K562 (cell line): ENCODE measurements around the gene LEMD1. TPM values are rescaled to one million over a fixed set of nuclear protein-coding genes. Genes with fewer than 3 reads are reported as not detected.

Source experiments
- ATAC-seq: fragments of 200-7000 bp; cut with Tn5 transposase; 3 replicates; pipeline ENCODE4 v1.9.1; 2020; ENCODE audit warnings: moderate library complexity
- BruUV-seq: library from RNA; stranded (reverse); fragments of 400-500 nt; replicated peaks from 2 replicates; lab custom pipeline; 2021; lab: Mats Ljungman, UMichigan
- CTCF ChIA-PET: fragments of 300-600 bp; formaldehyde crosslinking; extraction: SDS; loops from one replicate; lab custom pipeline; 2021; ENCODE audit warnings: low intra/inter-chr PET ratio; lab: Yijun Ruan, JAX
- POLR2A ChIA-PET: fragments of 300-600, 350-650 bp; sonication (Branson Sonifier 250); formaldehyde crosslinking; extraction: SDS; loops from one replicate; lab custom pipeline; 2021; ENCODE audit warnings: antibody characterized with exemption, inconsistent platforms; lab: Yijun Ruan, JAX
- DNase-seq, 4 experiments: peaks; one replicate each; pipeline versions ENCODE4 v3.0.0 to v3.0.0-alpha.2; 2011 to 2018; ENCODE audit warnings: low spot score in 3 of 4, mixed read lengths in 3 of 4; ENCODE audit errors: extremely low read depth in 1 of 4
- FAIRE-seq: peaks from 2 replicates; lab custom pipeline; 2011; peaks lifted over from hg19 to GRCh38; lab: Jason Lieb, UNC
- H2AFZ ChIP-seq: 2 replicates; pipeline ENCODE4 v1.6.0; 2011; ENCODE audit warnings: low read depth, low read length, control low read depth, inconsistent platforms
- H3K27ac ChIP-seq: fragments of 200-600 bp; 3 replicates; pipeline ENCODE4 v1.8.0; 2011; ENCODE audit warnings: low read depth, mild to moderate bottlenecking, control low read depth, inconsistent platforms, low read length, moderate library complexity, mixed read lengths; ENCODE audit errors: extremely low read depth
- H3K27me3 ChIP-seq, 2 experiments: fragments of 300-600 bp in 1 of 2; 2 replicates in 1 of 2; 3 replicates in 1 of 2; pipeline versions ENCODE4 v1.6.0 to v1.8.0; 2011; ENCODE audit warnings: inconsistent platforms in 2 of 2, low read length in 2 of 2, mild to moderate bottlenecking in 1 of 2, mixed read lengths in 1 of 2, moderate library complexity in 1 of 2; ENCODE audit not compliant: control insufficient read depth in 2 of 2, insufficient read depth in 2 of 2
- H3K36me3 ChIP-seq: fragments of 300-600 bp; 3 replicates; pipeline ENCODE4 v1.8.0; 2011; ENCODE audit warnings: mild to moderate bottlenecking, low read length, inconsistent platforms; ENCODE audit not compliant: control insufficient read depth, insufficient read depth
- H3K4me1 ChIP-seq, 2 experiments: fragments of 200-600 bp in 1 of 2; replicated peaks in 1 of 2; 2 replicates in 1 of 2; 3 replicates in 1 of 2; pipeline versions ENCODE4 v1.5.1 to v1.8.0; 2011; ENCODE audit warnings: inconsistent platforms in 2 of 2, low read length in 2 of 2, mild to moderate bottlenecking in 1 of 2, mixed read lengths in 1 of 2, moderate library complexity in 1 of 2; ENCODE audit not compliant: control insufficient read depth in 2 of 2, insufficient read depth in 2 of 2
- H3K4me2 ChIP-seq: 2 replicates; pipeline ENCODE4 v1.6.1; 2011; ENCODE audit warnings: low read length, control low read depth, inconsistent platforms, mixed read lengths; ENCODE audit not compliant: insufficient read depth
- H3K4me3 ChIP-seq: fragments of 200-600 bp; sonication (generic), shearing (Covaris generic); 2 replicates; pipeline ENCODE4 v1.5.1; 2016; ENCODE audit warnings: control low read depth, inconsistent platforms
- H3K79me2 ChIP-seq: fragments of 200-600 bp; 3 replicates; pipeline ENCODE4 v1.8.0; 2011; ENCODE audit warnings: low read length, inconsistent platforms; ENCODE audit not compliant: control insufficient read depth, insufficient read depth
- H3K9ac ChIP-seq, 2 experiments: 2 replicates each; pipeline versions ENCODE4 v1.6.0 to v1.6.1; 2011; ENCODE audit warnings: low read depth in 2 of 2, low read length in 2 of 2, control low read depth in 1 of 2, inconsistent platforms in 1 of 2, mild to moderate bottlenecking in 1 of 2, mixed read lengths in 1 of 2; ENCODE audit not compliant: insufficient read depth in 1 of 2
- H3K9me1 ChIP-seq: one replicate; pipeline ENCODE4 v1.6.0; 2011; ENCODE audit warnings: inconsistent platforms, mild to moderate bottlenecking, low read length, moderate library complexity; ENCODE audit not compliant: control insufficient read depth, insufficient read depth
- H3K9me3 ChIP-seq: replicated peaks from 2 replicates; pipeline ENCODE4 v1.5.1; 2011; ENCODE audit warnings: low read depth, low read length, inconsistent platforms; ENCODE audit not compliant: control insufficient read depth, insufficient read depth
- H4K20me1 ChIP-seq: replicated peaks from 2 replicates; pipeline ENCODE4 v1.6.1; 2011; ENCODE audit warnings: low read length, inconsistent platforms, mixed read lengths; ENCODE audit not compliant: control insufficient read depth, insufficient read depth
- GATAD2B ChIP-seq: fragments of 450-650 bp; IDR thresholded peaks from 2 replicates; pipeline ENCODE4 v1.6.1; 2017; ENCODE audit warnings: mild to moderate bottlenecking, borderline replicate concordance
- HLTF ChIP-seq: fragments of 450-650 bp; IDR thresholded peaks from 2 replicates; pipeline ENCODE4 v1.6.1; 2016
- PHB ChIP-seq: fragments of 250-450 bp; sonication (Bioruptor Pico); IDR thresholded peaks from 2 replicates; pipeline ENCODE4 v1.5.0; 2021
- STAG1 ChIP-seq: sonication (generic); formaldehyde crosslinking; IDR thresholded peaks from 2 replicates; pipeline ENCODE4 v1.5.0; 2020; ENCODE audit warnings: missing genetic modification reagents, borderline replicate concordance
- U2AF2 ChIP-seq: fragments of 200-400 bp; formaldehyde crosslinking; optimal IDR thresholded peaks from 2 replicates; pipeline ENCODE3; 2017; ENCODE audit warnings: low read depth, mild to moderate bottlenecking, low read length
- WGBS: fragments of 100-300 bp; shearing (Covaris generic); methylation state at CpG from one replicate; pipeline ENCODE4 v1.1.6; 2016; ENCODE audit warnings: low coverage, mixed read lengths; ENCODE audit not compliant: insufficient coverage; ENCODE audit errors: missing lambda C conversion rate; 5-methylcytosine and 5-hydroxymethylcytosine counted together
- in situ Hi-C: fragments of 300-500 bp; cut with MboI; formaldehyde crosslinking; loops from 4 replicates; pipeline ENCODE4 v1.15.0; 2018; ENCODE audit warnings: inconsistent platforms, mixed read lengths
- intact Hi-C: fragments of 100-400 bp; cut with micrococcal nuclease; formaldehyde crosslinking; loops from 2 replicates; pipeline ENCODE4 v1.14.2; 2022
- polyA plus RNA-seq, 8 experiments: library from polyadenylated mRNA; depleted of rRNA in 4 of 8; stranded (reverse) in 5 of 8; unstranded in 3 of 8; fragments of >200 nt; fragmentation: Nextera tagmentation in 2 of 8; fragmentation: Illumina TruSeq in 1 of 8; extraction: Ambion mirVana in 2 of 8; extraction: Trizol in 1 of 8; gene quantifications; 2 replicates each; pipeline versions ENCODE4 v1.2.1 to v1.2.3, GENCODE V29; 2011 to 2014; ENCODE audit warnings: inconsistent platforms in 1 of 8, missing spikeins in 1 of 8
- total RNA-seq, 7 experiments: library from RNA; depleted of rRNA in 6 of 7; stranded (reverse); fragments of >200 nt in 6 of 7; fragmentation: Illumina TruSeq in 2 of 7; extraction: Trizol in 2 of 7; gene quantifications; 2 replicates each; pipeline versions ENCODE4 v1.2.1 to v1.2.3, GENCODE V29; 2011 to 2021; ENCODE audit warnings: low replicate concordance in 1 of 7
- TF ChIP-seq, protein P1 (sequence below), 2 experiments: fragments of 150-350 bp in 1 of 2; IDR thresholded peaks; 2 replicates each; pipeline ENCODE4 v1.6.1; 2012 to 2016; ENCODE audit warnings: low read depth in 2 of 2, low read length in 2 of 2, mild to moderate bottlenecking in 1 of 2, moderate library complexity in 1 of 2

Gene LEMD1
- total and polyA plus RNA-seq, 9 of the 15 experiments (the other 6 are each of a cell fraction or from before 2014, with no cell fraction given), result 0.11 to 2.4 (median 0.57) TPM; not detected in 1

DNA sequence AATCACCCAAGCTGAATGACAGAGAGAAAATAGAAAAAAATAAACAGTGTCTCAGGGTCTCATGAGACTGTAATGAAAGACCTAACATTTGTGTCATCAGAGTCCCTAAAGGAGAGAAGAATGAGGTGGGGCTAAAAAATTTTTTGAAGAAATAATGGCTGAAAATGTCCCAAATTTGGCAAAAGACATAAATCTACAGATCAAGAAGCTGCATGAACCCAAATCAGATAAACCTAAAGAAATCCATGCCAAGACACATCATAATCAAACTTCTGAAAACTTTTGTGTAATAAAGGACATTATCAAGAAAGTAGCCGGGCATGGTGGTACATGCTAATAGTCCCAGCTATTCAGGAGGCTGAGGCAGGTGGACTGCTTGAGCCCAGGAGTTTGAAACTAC is 29.2 kb downstream of the LEMD1 start:
- POLR2A ChIA-PET, result no interaction called here

More for the DNA sequence above, 29.2 kb downstream of the LEMD1 start:
- Histone ChIP-seq H4K20me1 (no peaks in the 10 kb centered on the region), H3K27me3 (peaks cover 13 to 26% of the 10 kb centered on the region in 2 experiments), H3K4me2 (no peak overlapping the region), H3K9me3 (no peaks in the 10 kb centered on the region), H3K79me2 (no peaks in the 10 kb centered on the region), H3K27ac (no peak overlapping the region), H3K4me3 (no peak overlapping the region), H3K36me3 (no peaks in the 10 kb centered on the region), H3K9me1 (no peaks in the 10 kb centered on the region), H2AFZ (no peak overlapping the region), H3K4me1 (no peaks in the 10 kb centered on the region), H3K9ac (no peak overlapping the region)
- CTCF ChIA-PET, result no interaction called here
- no peak for ATAC-seq
- no peak for FAIRE-seq
- DNase-seq, result no peak
- intact Hi-C loops, result loop anchor here (5.0 kb wide), 1 partner anchor 40 kb away; no protein-coding TSS in a partner anchor
- 0% methylated on average over 1 of the region's 1 CpG for WGBS
- TF ChIP-seq PHB (CRISPR knock-in tag) (no peak), GATAD2B (no peak), U2AF2 (no peak), HLTF (no peak), STAG1 (no peak)
- TF ChIP-seq, protein P1, sequence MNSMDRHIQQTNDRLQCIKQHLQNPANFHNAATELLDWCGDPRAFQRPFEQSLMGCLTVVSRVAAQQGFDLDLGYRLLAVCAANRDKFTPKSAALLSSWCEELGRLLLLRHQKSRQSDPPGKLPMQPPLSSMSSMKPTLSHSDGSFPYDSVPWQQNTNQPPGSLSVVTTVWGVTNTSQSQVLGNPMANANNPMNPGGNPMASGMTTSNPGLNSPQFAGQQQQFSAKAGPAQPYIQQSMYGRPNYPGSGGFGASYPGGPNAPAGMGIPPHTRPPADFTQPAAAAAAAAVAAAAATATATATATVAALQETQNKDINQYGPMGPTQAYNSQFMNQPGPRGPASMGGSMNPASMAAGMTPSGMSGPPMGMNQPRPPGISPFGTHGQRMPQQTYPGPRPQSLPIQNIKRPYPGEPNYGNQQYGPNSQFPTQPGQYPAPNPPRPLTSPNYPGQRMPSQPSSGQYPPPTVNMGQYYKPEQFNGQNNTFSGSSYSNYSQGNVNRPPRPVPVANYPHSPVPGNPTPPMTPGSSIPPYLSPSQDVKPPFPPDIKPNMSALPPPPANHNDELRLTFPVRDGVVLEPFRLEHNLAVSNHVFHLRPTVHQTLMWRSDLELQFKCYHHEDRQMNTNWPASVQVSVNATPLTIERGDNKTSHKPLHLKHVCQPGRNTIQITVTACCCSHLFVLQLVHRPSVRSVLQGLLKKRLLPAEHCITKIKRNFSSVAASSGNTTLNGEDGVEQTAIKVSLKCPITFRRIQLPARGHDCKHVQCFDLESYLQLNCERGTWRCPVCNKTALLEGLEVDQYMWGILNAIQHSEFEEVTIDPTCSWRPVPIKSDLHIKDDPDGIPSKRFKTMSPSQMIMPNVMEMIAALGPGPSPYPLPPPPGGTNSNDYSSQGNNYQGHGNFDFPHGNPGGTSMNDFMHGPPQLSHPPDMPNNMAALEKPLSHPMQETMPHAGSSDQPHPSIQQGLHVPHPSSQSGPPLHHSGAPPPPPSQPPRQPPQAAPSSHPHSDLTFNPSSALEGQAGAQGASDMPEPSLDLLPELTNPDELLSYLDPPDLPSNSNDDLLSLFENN (IDR thresholded peaks at IDR 0.05; ENCODE audit: low read depth in 2 of 2, low read length in 2 of 2), result no peak
- no TSS peak for BruUV-seq
- in situ Hi-C loops, result no loop called here
